ENCODE results near the gene CHRDL2. TPM values are rescaled to one million over a fixed set of nuclear protein-coding genes. Genes with fewer than 3 reads are reported as not detected.

Gene CHRDL2
- total and polyA plus RNA-seq, 8 donors: 0.92 to 38.4 (median 7.2) TPM; not detected in 1

DNA sequence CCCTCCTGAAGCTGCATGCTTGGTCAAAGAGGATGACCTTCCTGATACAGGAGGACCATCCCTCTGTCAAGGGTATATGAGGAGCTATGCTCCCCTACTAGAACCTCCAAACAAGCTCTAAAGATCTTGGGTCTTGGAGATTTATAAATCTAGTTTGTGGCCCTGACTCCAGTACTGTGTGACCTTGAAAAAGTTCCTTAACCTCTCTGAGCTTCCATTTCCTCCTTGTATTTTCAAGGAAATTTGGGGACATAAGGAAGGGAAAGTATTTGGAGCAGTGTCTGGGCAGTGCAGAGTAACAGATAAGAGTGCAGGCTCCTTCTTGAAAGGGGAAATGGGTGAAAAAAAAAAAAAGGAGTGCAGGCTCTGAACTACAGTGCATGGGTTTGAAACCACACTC is 45.9 kb downstream of the CHRDL2 start:
- H3K4me1 ChIP-seq: peaks cover 24 to 58% (median 33%) of the 10 kb centered on the region in 4 donors
- no peak overlapping the region for H3K27ac ChIP-seq
- DNase-seq: no peak
- H3K9me3 ChIP-seq: no peaks in the 10 kb centered on the region
- no peaks in the 10 kb centered on the region for H3K36me3 ChIP-seq
- no peak overlapping the region for H3K4me3 ChIP-seq
- peaks cover 0 to 16% (median 6%) of the 10 kb centered on the region in 3 donors for H3K27me3 ChIP-seq
- TF ChIP-seq, protein P1, sequence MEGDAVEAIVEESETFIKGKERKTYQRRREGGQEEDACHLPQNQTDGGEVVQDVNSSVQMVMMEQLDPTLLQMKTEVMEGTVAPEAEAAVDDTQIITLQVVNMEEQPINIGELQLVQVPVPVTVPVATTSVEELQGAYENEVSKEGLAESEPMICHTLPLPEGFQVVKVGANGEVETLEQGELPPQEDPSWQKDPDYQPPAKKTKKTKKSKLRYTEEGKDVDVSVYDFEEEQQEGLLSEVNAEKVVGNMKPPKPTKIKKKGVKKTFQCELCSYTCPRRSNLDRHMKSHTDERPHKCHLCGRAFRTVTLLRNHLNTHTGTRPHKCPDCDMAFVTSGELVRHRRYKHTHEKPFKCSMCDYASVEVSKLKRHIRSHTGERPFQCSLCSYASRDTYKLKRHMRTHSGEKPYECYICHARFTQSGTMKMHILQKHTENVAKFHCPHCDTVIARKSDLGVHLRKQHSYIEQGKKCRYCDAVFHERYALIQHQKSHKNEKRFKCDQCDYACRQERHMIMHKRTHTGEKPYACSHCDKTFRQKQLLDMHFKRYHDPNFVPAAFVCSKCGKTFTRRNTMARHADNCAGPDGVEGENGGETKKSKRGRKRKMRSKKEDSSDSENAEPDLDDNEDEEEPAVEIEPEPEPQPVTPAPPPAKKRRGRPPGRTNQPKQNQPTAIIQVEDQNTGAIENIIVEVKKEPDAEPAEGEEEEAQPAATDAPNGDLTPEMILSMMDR (IDR thresholded peaks at IDR 0.05): no peak
- TF ChIP-seq POLR2A (IDR thresholded peaks at IDR 0.05) (no peak), POLR2AphosphoS5 (IDR thresholded peaks at IDR 0.05) (no peak), EP300 (IDR thresholded peaks at IDR 0.05) (no peak)
- intact Hi-C loops (cut with DNase I; ENCODE audit: low total_unique reads): no loop called here

DNA sequence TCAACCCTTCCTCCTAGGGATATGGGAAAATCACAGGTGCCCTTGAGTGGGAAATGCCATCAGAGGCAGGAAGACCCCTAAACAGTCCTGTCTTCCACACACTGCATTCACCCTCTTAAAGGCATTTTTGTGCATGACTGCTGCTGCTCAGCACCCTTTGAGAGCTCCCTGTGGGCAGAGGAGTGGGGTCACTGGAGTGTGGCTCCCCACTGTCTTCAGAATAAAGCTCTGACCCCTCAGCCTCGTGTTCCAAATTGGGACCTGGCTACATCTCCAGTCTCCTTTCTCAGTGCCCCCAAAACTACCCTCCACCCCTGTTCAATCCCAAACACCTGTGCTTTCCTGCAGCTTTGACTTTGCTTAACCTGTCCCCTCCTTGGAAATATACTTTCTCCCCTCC is 46.6 kb downstream of the CHRDL2 start:
- DNase-seq: no peak
- TF ChIP-seq EP300 (IDR thresholded peaks at IDR 0.05): no peak
- TF ChIP-seq POLR2AphosphoS5 (IDR thresholded peaks at IDR 0.05): no peak
- TF ChIP-seq, protein P1 (IDR thresholded peaks at IDR 0.05): no peak
- TF ChIP-seq POLR2A (IDR thresholded peaks at IDR 0.05): no peak

DNA sequence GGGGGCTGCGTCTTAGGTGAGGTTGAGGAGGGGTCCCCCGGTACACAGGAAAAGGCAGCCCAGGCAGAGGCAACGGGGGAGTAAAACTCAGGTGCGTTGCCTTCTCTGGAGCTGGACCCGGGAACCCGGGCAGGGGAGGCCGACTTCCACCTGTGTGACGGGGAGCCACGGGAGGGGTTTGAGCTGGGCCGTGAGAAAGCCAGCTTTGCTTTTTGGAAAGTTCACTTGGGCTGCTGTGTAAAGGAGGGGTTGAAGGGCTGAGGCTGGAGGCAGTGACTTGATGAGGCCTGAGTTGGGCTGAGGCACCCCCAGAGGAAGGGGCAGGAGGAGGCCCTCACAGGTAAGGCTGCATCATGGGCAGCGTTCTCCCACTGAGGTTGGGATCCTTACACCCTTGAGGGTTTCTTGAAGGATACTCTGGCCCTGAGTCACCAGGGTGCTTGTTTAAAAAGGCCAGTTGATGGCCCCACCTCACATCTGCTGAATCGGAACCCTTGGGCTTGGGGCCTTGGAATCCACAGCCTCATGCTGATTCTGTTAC is 47.2 kb downstream of the CHRDL2 start:
- peak overlapping the region in 3 of 5 donors; percentile 54 to 85 (median 58) for H3K27ac ChIP-seq
- peak overlapping the region; percentile 35 to 54 (median 48) for H3K4me3 ChIP-seq
- no peak for DNase-seq
- whole genome bisulfite sequencing, 5 donors: 68 to 81% (median 73%) methylated on average over 12 of the region's 12 CpGs
- peaks cover 0 to 16% (median 6%) of the 10 kb centered on the region in 3 donors for H3K27me3 ChIP-seq
- peaks cover 24 to 50% (median 33%) of the 10 kb centered on the region in 4 donors for H3K4me1 ChIP-seq
- H3K36me3 ChIP-seq: no peaks in the 10 kb centered on the region
- H3K9me3 ChIP-seq: no peaks in the 10 kb centered on the region
- intact Hi-C loops (cut with DNase I; ENCODE audit: low total_unique reads): no loop called here
- TF ChIP-seq, protein P1 (IDR thresholded peaks at IDR 0.05): no peak
- TF ChIP-seq POLR2A (IDR thresholded peaks at IDR 0.05) (no peak), POLR2AphosphoS5 (IDR thresholded peaks at IDR 0.05) (no peak), EP300 (IDR thresholded peaks at IDR 0.05) (no peak)

More for the DNA sequence above, 46.6 kb downstream of the CHRDL2 start:
- WGBS, 5 donors: 93 to 100% (median 95%) methylated on average over 1 of the region's 1 CpG
- Histone ChIP-seq H3K4me1 (peaks cover 24 to 57% (median 33%) of the 10 kb centered on the region in 4 donors), H3K4me3 (no peak overlapping the region), H3K27me3 (peaks cover 0 to 16% (median 6%) of the 10 kb centered on the region in 3 donors), H3K27ac (no peak overlapping the region), H3K9me3 (no peaks in the 10 kb centered on the region), H3K36me3 (no peaks in the 10 kb centered on the region)
- intact Hi-C loops (cut with DNase I; ENCODE audit: low total_unique reads): no loop called here

DNA sequence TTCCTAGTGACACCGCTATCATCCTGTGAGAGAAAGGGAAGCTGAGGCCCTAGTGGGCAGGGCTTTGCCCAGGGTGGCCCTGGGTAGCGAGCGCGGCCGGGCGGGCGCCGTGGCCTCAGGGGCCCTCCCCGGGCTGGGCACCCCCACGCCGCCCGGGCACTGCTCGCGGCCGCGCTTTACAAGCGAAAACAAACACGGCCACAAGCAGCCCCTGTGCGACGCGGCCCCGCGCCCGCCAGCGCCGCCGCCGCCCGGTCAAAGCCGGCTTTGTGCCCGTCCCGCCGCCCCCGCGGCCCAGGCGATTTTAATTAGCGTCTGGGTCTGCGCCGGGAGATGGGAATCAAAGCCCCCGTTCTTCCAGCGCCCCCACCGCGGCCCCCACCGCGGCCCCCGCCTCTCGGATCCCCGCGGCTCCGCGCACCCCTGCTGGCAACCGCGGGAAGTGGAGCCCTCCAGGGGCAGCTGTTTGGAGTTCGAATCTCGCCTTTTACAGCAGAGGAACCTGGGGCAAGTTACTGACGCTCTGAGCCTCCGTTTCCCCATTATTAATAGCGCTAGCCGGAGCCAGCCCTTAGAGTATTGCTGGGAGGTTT is 47.9 kb downstream of the CHRDL2 start:
- intact Hi-C loops (cut with DNase I; ENCODE audit: low total_unique reads): no loop called here
- Histone ChIP-seq H3K4me1 (peaks cover 24 to 46% (median 33%) of the 10 kb centered on the region in 4 donors), H3K27me3 (peaks cover 0 to 16% (median 6%) of the 10 kb centered on the region in 3 donors), H3K4me3 (peak overlapping the region; percentile 35 to 54 (median 48)), H3K36me3 (no peaks in the 10 kb centered on the region), H3K9me3 (no peaks in the 10 kb centered on the region), H3K27ac (peak overlapping the region in 4 of 5 donors; percentile 5 to 85 (median 56))
- no peak for TF ChIP-seq POLR2AphosphoS5 (IDR thresholded peaks at IDR 0.05)
- TF ChIP-seq, protein P1 (IDR thresholded peaks at IDR 0.05): peak in 4 of 7 experiments; percentile 11 to 56 (median 49)
- no peak for TF ChIP-seq EP300 (IDR thresholded peaks at IDR 0.05)
- DNase-seq: peak; percentile 29 to 81
- WGBS, 5 donors: 4 to 8% (median 5%) methylated on average over 40 to 59 of the region's 59 CpGs
